A549 (cell line): ENCODE measurements around the gene ATG4A. TPM values are rescaled to one million over a fixed set of nuclear protein-coding genes. Genes with fewer than 3 reads are reported as not detected.

Experiments
- ATAC-seq, 2 experiments: fragments of 200-7000 bp in 1 of 2; fragments of >200 bp in 1 of 2; cut with Nextera tagmentation in 1 of 2; cut with Tn5 transposase in 1 of 2; 3 replicates each; pipeline versions ENCODE4 v1.8.0 to v1.9.1; 2018 to 2020; ENCODE audit warnings: mild to moderate bottlenecking in 1 of 2, moderate library complexity in 1 of 2
- CTCF ChIA-PET: fragments of 300-600 bp; sonication (Branson Sonifier 250); formaldehyde crosslinking; extraction: SDS; loops from one replicate; lab custom pipeline; 2021; ENCODE audit warnings: antibody characterized with exemption, inconsistent platforms; lab: Yijun Ruan, JAX
- POLR2A ChIA-PET: fragments of 350-600 bp; formaldehyde crosslinking; extraction: SDS; loops from one replicate; lab custom pipeline; 2021; ENCODE audit warnings: antibody characterized with exemption, inconsistent platforms; lab: Yijun Ruan, JAX
- DNase-seq, 2 experiments: peaks; one replicate each; pipeline versions ENCODE4 v3.0.0 to v3.0.0-alpha.2; 2011 to 2016; ENCODE audit warnings: low read depth in 1 of 2, low spot score in 1 of 2
- FAIRE-seq: peaks from 2 replicates; lab custom pipeline; 2011; peaks lifted over from hg19 to GRCh38; lab: Jason Lieb, UNC
- H3K27ac ChIP-seq, 2 experiments: fragments of >200 bp; sonication (Bioruptor Twin); formaldehyde crosslinking; 3 replicates each; pipeline ENCODE4 v1.5.1; 2016 to 2017
- H3K4me1 ChIP-seq: fragments of >200 bp; sonication (Bioruptor Twin); formaldehyde crosslinking; 3 replicates; pipeline ENCODE4 v1.6.1; 2016
- H3K4me2 ChIP-seq: fragments of >200 bp; sonication (Bioruptor Twin); formaldehyde crosslinking; 3 replicates; pipeline ENCODE4 v1.6.1; 2016
- H3K4me3 ChIP-seq: fragments of >200 bp; sonication (Bioruptor Twin); formaldehyde crosslinking; 3 replicates; pipeline ENCODE4 v1.5.1; 2016
- H3K9me3 ChIP-seq: fragments of >200 bp; sonication (Bioruptor Twin); formaldehyde crosslinking; 3 replicates; pipeline ENCODE4 v1.6.1; 2016
- ATOH8 ChIP-seq: fragments of 250-450 bp; sonication (Bioruptor Pico); IDR thresholded peaks from 2 replicates; pipeline ENCODE4 v1.5.0; 2020; ENCODE audit warnings: low read depth, mild to moderate bottlenecking, moderate library complexity
- BCL3 ChIP-seq: fragments of >200 bp; sonication (Bioruptor Twin); formaldehyde crosslinking; IDR thresholded peaks from 3 replicates; pipeline ENCODE4 v1.6.1; 2016
- CBX2 ChIP-seq: fragments of 200-600 bp; sonication (generic); IDR thresholded peaks from 2 replicates; pipeline ENCODE4 v1.6.1; 2016; ENCODE audit warnings: low read depth, mild to moderate bottlenecking, borderline replicate concordance
- CTCF ChIP-seq: fragments of >200 bp; sonication (Bioruptor Twin); formaldehyde crosslinking; IDR thresholded peaks from 3 replicates; pipeline ENCODE4 v1.5.1; 2016
- ELK1 ChIP-seq: fragments of 150-350 bp; IDR thresholded peaks from 2 replicates; pipeline ENCODE4 v1.6.1; 2014; ENCODE audit warnings: low read depth, mild to moderate bottlenecking, low read length
- EP300 ChIP-seq, 2 experiments: fragments of >200 bp; sonication (Bioruptor Twin); formaldehyde crosslinking; IDR thresholded peaks; 2 replicates in 1 of 2; 3 replicates in 1 of 2; pipeline ENCODE4 v1.6.1; 2016 to 2017
- GATA3 ChIP-seq: IDR thresholded peaks from 2 replicates; pipeline ENCODE4 v1.6.1; 2012; ENCODE audit warnings: borderline replicate concordance
- HES2 ChIP-seq: fragments of >200 bp; sonication (Bioruptor Twin); formaldehyde crosslinking; IDR thresholded peaks from 2 replicates; pipeline ENCODE4 v1.6.1; 2016
- HOXA7 ChIP-seq: fragments of 250-450 bp; sonication (Bioruptor Pico); IDR thresholded peaks from 2 replicates; pipeline ENCODE4 v1.5.0; 2020; ENCODE audit warnings: mild to moderate bottlenecking, moderate library complexity
- JUNB ChIP-seq: fragments of >200 bp; sonication (Bioruptor Twin); formaldehyde crosslinking; IDR thresholded peaks from 2 replicates; pipeline ENCODE4 v1.6.1; 2016
- KDM5A ChIP-seq: fragments of 200-600 bp; sonication (generic); IDR thresholded peaks from 2 replicates; pipeline ENCODE4 v1.6.1; 2016; ENCODE audit warnings: antibody characterized with exemption, mild to moderate bottlenecking
- MAZ ChIP-seq: fragments of 150-350 bp; IDR thresholded peaks from 2 replicates; pipeline ENCODE4 v1.6.1; 2014; ENCODE audit warnings: antibody characterized with exemption, low read depth, low read length, borderline replicate concordance
- MYC ChIP-seq: IDR thresholded peaks from 2 replicates; pipeline ENCODE4 v1.6.1; 2012; ENCODE audit warnings: mild to moderate bottlenecking, inconsistent platforms, low read length, improper control_type of control experiment, borderline replicate concordance
- NFE2L2 ChIP-seq: fragments of 150-350 bp; conservative IDR thresholded peaks from 2 replicates; pipeline ENCODE4 v1.6.1; 2014; ENCODE audit warnings: low read length
- NR3C1 ChIP-seq: fragments of >200 bp; sonication (Bioruptor Twin); formaldehyde crosslinking; IDR thresholded peaks from 3 replicates; pipeline ENCODE4 v1.6.1; 2017
- RAD21 ChIP-seq, 2 experiments: fragments of >200 bp in 1 of 2; sonication (Bioruptor Twin) in 1 of 2; formaldehyde crosslinking in 1 of 2; IDR thresholded peaks in 1 of 2; conservative IDR thresholded peaks in 1 of 2; 2 replicates in 1 of 2; 3 replicates in 1 of 2; pipeline ENCODE4 v1.6.1; 2012 to 2018; ENCODE audit warnings: inconsistent platforms in 1 of 2
- RCOR1 ChIP-seq: fragments of 150-350 bp; IDR thresholded peaks from 2 replicates; pipeline ENCODE4 v1.6.1; 2014; ENCODE audit warnings: antibody characterized with exemption, low read length, low read depth
- RFX5 ChIP-seq: fragments of 450-650 bp; IDR thresholded peaks from 2 replicates; pipeline ENCODE4 v1.7.1; 2014; ENCODE audit warnings: antibody characterized with exemption, mild to moderate bottlenecking, moderate library complexity
- SMC3 ChIP-seq: fragments of >200 bp; sonication (Bioruptor Twin); formaldehyde crosslinking; IDR thresholded peaks from 3 replicates; pipeline ENCODE4 v1.6.1; 2018; ENCODE audit warnings: inconsistent platforms
- SREBF2 ChIP-seq: fragments of 450-650 bp; IDR thresholded peaks from 2 replicates; pipeline ENCODE4 v1.6.1; 2014; ENCODE audit warnings: mild to moderate bottlenecking, moderate library complexity
- USF2 ChIP-seq: fragments of 450-650 bp; IDR thresholded peaks from 2 replicates; pipeline ENCODE4 v1.6.1; 2014; ENCODE audit warnings: antibody characterized with exemption
- ZC3H11A ChIP-seq: fragments of 450-650 bp; IDR thresholded peaks from 2 replicates; pipeline ENCODE4 v1.6.1; 2014; ENCODE audit warnings: antibody characterized with exemption, mild to moderate bottlenecking
- ZFP36 ChIP-seq: fragments of 450-650 bp; IDR thresholded peaks from 2 replicates; pipeline ENCODE4 v1.6.1; 2014; ENCODE audit warnings: borderline replicate concordance; ENCODE audit not compliant: partially characterized antibody
- ZNF302 ChIP-seq: fragments of 250-450 bp; sonication (Bioruptor Pico); IDR thresholded peaks from 2 replicates; pipeline ENCODE4 v1.9.0; 2021; ENCODE audit warnings: inconsistent platforms, mild to moderate bottlenecking, moderate library complexity
- ZSCAN20 ChIP-seq: fragments of 250-450 bp; sonication (Bioruptor Pico); IDR thresholded peaks from 2 replicates; pipeline ENCODE4 v1.8.0; 2022; ENCODE audit warnings: mild to moderate bottlenecking, moderate library complexity
- WGBS: methylation state at CpG from one replicate; pipeline ENCODE4 v1.1.6; 2017; ENCODE audit errors: missing lambda C conversion rate; 5-methylcytosine and 5-hydroxymethylcytosine counted together
- polyA plus RNA-seq, 4 experiments: library from polyadenylated mRNA; depleted of rRNA in 3 of 4; stranded (reverse); fragments of >200 nt; fragmentation: RNase III in 1 of 4; extraction: RNeasy Plus Mini Kit Qiagen cat#74134 plus additional on column Dnase treatment in 1 of 4; gene quantifications; 2 replicates in 3 of 4; 3 replicates in 1 of 4; pipeline ENCODE4 v1.2.3, GENCODE V29; 2011 to 2017

The ATG4A gene
- polyA plus RNA-seq, 2 of the 4 experiments (the other 2 are of a cell fraction) = 6.7 to 14.3 TPM

- TF ChIP-seq NFE2L2 = no peak
- TF ChIP-seq HES2 = no peak
- TF ChIP-seq ZNF302 = no peak
- no peak for TF ChIP-seq ELK1
- no peak for TF ChIP-seq MYC
- TF ChIP-seq EP300 (IDR thresholded peaks at IDR 0.05) = no peak
- TF ChIP-seq GATA3 = no peak
- no peak for TF ChIP-seq KDM5A
- TF ChIP-seq RCOR1 = no peak
- TF ChIP-seq ATOH8 = no peak
- TF ChIP-seq, all 56 proteins: peak for 0
- WGBS = 53% methylated on average over 2 of the region's 2 CpGs
- no peak overlapping the region for H3K27ac ChIP-seq
- POLR2A ChIA-PET = no interaction called here
- peaks cover 4% of the 10 kb centered on the region; the same call in 2 of the 3 replicates for H3K4me1 ChIP-seq
- DNase-seq (no peak), FAIRE-seq (peak; percentile 43), ATAC-seq (no peak)
- CTCF ChIA-PET = interaction anchor here (0.6 to 2.5 kb wide), 11 partner anchors 9 to 1185 kb away, joined by 3 to 7 read pairs (median 3); no protein-coding TSS in a partner anchor
- H3K4me3 ChIP-seq = no peak overlapping the region
- no peaks in the 10 kb centered on the region for H3K9me3 ChIP-seq
- no peak overlapping the region for H3K4me2 ChIP-seq
These were observed 107.5 kb downstream of the ATG4A start for GRCh38 chrX:108199041-108199440.

- peaks cover 4% of the 10 kb centered on the region; the same call in 2 of the 3 replicates for H3K4me1 ChIP-seq
- 1% methylated on average over 4 of the region's 4 CpGs for WGBS
- no peak overlapping the region for H3K4me3 ChIP-seq
- DNase-seq = peak; percentile 22 to 44
- CTCF ChIA-PET = interaction anchor here (0.7 to 2.5 kb wide), 15 partner anchors 10 to 1185 kb away, joined by 3 to 7 read pairs (median 4); no protein-coding TSS in a partner anchor
- no peak for TF ChIP-seq KDM5A
- peak; percentile 55 for TF ChIP-seq SMC3
- TF ChIP-seq RAD21 (conservative IDR thresholded peaks at IDR 0.05 in 1 of 2, IDR thresholded peaks at IDR 0.05 in 1 of 2) = peak; percentile 72 to 76
- TF ChIP-seq CTCF = peak; percentile 67
- TF ChIP-seq, all 56 proteins: peak for 3
- FAIRE-seq (no peak), ATAC-seq (peak in 1 of 2 experiments; percentile 63; a peak in 3 of 6 replicates)
- Histone ChIP-seq H3K9me3 (no peaks in the 10 kb centered on the region), H3K4me2 (peak overlapping the region; percentile 14; the same call in 1 of the 3 replicates), H3K27ac (no peak overlapping the region)
- POLR2A ChIA-PET = no interaction called here
These were observed 108.1 kb downstream of the ATG4A start for GRCh38 chrX:108199691-108200090.

- ATAC-seq (no peak), DNase-seq (no peak), FAIRE-seq (no peak)
- Histone ChIP-seq H3K4me3 (no peak overlapping the region), H3K27ac (no peak overlapping the region), H3K4me1 (peaks cover 4% of the 10 kb centered on the region; the same call in 2 of the 3 replicates), H3K9me3 (no peaks in the 10 kb centered on the region), H3K4me2 (no peak overlapping the region)
- POLR2A ChIA-PET = no interaction called here
- CTCF ChIA-PET = interaction anchor here (0.8 to 1.2 kb wide), 2 partner anchors 14 to 20 kb away, joined by 3 to 4 read pairs; no protein-coding TSS in a partner anchor
- 55% methylated on average over 3 of the region's 3 CpGs for WGBS
- TF ChIP-seq ZC3H11A (no peak), CBX2 (no peak), RAD21 (conservative IDR thresholded peaks at IDR 0.05 in 1 of 2, IDR thresholded peaks at IDR 0.05 in 1 of 2) (no peak), JUNB (no peak), RFX5 (no peak), USF2 (no peak), ZSCAN20 (CRISPR knock-in tag) (no peak), ZNF302 (no peak), ELK1 (no peak), SREBF2 (no peak), ATOH8 (no peak), ZFP36 (no peak), RCOR1 (no peak), NR3C1 (no peak), BCL3 (no peak), HOXA7 (CRISPR knock-in tag) (no peak), MAZ (no peak)
These were observed 112.0 kb downstream of the ATG4A start for GRCh38 chrX:108203540-108203939.
